DMS53 (cell line): ENCODE data around the gene HDHD2.
"Not testable (repeated sequence)": the region's sequence is repeated elsewhere in the genome, so short reads cannot be mapped to it uniquely, and the experiment has no call there.

ENCODE experiments used
- DNase-seq: peaks from one replicate; lab custom pipeline; 2025; lab: John Stamatoyannopoulos, UW

The HDHD2 gene

GRCh38 chr18:47150029-47150823 lies at the start of gene HDHD2:
HDHD2 (minus strand) TSS chr18:47150500; CDS start chr18:47136439, 14,061 bp downstream.
- peak; percentile 96 for DNase-seq

- peak; percentile 17 for DNase-seq
Measured at GRCh38 chr18:47195961-47196360, 45.7 kb upstream of the HDHD2 start.

GRCh38 chr18:47191961-47192360 lies 41.7 kb upstream of the HDHD2 start:
- DNase-seq = peak; percentile 65

GRCh38 chr18:47187721-47188120 lies 37.4 kb upstream of the HDHD2 start:
- DNase-seq = no peak

GRCh38 chr18:47184419-47185050 lies 34.2 kb upstream of the HDHD2 start:
- DNase-seq = peak; percentile 88

- not testable (repeated sequence) for DNase-seq
Measured at GRCh38 chr18:47182156-47182555, 31.9 kb upstream of the HDHD2 start.

GRCh38 chr18:47180765-47181164 lies 30.5 kb upstream of the HDHD2 start:
- DNase-seq = no peak

GRCh38 chr18:47179520-47179919 lies 29.2 kb upstream of the HDHD2 start:
- no peak for DNase-seq

- peak; percentile 99 for DNase-seq
Measured at GRCh38 chr18:47175898-47176575, 25.7 kb upstream of the HDHD2 start, which contains the start of gene IER3IP1. IER3IP1 (minus strand) TSS chr18:47176364; CDS start chr18:47176277, 87 bp downstream.

GRCh38 chr18:47175283-47175897 lies 25.1 kb upstream of the HDHD2 start:
- DNase-seq = peak; percentile 66

GRCh38 chr18:47174545-47175116 lies 24.3 kb upstream of the HDHD2 start:
- DNase-seq = peak; percentile 84

- DNase-seq = no peak
Measured at GRCh38 chr18:47172476-47172875, 22.2 kb upstream of the HDHD2 start.

GRCh38 chr18:47168913-47169312 lies 18.6 kb upstream of the HDHD2 start:
- DNase-seq = no peak

- DNase-seq = no peak
Measured at GRCh38 chr18:47168509-47168908, 18.2 kb upstream of the HDHD2 start.

GRCh38 chr18:47166294-47166693 lies 16.0 kb upstream of the HDHD2 start:
- DNase-seq = no peak

GRCh38 chr18:47163241-47163640 lies 12.9 kb upstream of the HDHD2 start:
- DNase-seq = no peak

GRCh38 chr18:47160256-47160655 lies 10.0 kb upstream of the HDHD2 start:
- DNase-seq = no peak

GRCh38 chr18:47158404-47158803 lies 8.1 kb upstream of the HDHD2 start:
- DNase-seq = not testable (repeated sequence)

GRCh38 chr18:47151439-47151838 lies 1.1 kb upstream of the HDHD2 start:
- peak; percentile 58 for DNase-seq

- DNase-seq = peak; percentile 79
Measured at GRCh38 chr18:47150824-47151366, 595 bp upstream of the HDHD2 start.

GRCh38 chr18:47149457-47150028 lies 757 bp downstream of the HDHD2 start:
- DNase-seq = peak; percentile 40
